ENCODE results near the gene OSTF1. TPM values are rescaled to one million over a fixed set of nuclear protein-coding genes. Genes with fewer than 3 reads are reported as not detected.

The OSTF1 gene, protein sequence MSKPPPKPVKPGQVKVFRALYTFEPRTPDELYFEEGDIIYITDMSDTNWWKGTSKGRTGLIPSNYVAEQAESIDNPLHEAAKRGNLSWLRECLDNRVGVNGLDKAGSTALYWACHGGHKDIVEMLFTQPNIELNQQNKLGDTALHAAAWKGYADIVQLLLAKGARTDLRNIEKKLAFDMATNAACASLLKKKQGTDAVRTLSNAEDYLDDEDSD
- 173 TPM for polyA plus RNA-seq

DNA sequence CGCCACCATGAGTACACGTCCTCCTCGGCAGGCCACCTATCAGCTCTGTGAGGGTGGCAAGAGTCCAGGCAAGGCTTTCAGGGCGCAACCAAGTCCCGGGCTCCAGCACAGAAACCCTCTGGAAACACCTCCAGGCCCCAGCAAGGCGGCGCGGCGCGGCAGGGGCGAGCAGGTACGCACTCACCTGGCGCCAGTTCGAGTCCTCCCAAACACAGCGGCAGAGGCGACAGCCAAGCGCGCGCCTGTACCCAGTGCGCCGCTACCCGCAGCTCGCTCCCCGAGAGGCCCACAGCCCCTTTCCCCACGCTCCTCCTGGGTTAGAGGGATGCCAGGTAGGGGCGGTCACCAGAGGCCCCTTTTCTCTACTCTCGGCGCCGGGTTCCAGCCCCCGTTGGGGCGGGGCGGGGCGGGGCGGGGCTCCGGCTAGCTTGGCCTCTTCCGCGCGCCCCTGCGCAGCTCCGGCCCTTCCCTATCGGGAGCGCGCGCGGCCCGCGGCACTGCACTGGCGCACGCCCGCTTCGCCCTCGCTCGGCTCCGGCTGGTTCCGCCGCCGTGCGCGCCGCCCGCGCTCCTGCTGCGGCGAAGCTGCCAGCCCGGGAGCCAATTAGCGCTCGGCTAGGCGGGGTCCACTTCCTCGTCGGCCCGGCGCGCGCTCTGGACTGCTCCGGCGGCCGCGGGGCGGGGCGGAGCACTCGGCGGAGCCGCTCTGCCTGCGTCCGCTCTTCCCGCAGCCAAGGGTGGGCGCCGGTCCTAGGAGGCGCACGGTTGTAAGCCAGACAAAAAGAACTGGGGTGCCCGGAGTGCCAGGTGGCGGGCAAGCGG lies at the start of gene OSTF1, which contains the start of gene NMRK1:
OSTF1 (plus strand) TSS at position 691 of the 822 bp plus-strand sequence. CDS start 179 bp downstream, outside the sequence.
NMRK1 (minus strand) TSS at position 332 of the 822 bp plus-strand sequence. CDS start 5,040 bp downstream, outside the sequence.
- no peaks in the 10 kb centered on the region for H3K27me3 Mint-ChIP-seq

DNA sequence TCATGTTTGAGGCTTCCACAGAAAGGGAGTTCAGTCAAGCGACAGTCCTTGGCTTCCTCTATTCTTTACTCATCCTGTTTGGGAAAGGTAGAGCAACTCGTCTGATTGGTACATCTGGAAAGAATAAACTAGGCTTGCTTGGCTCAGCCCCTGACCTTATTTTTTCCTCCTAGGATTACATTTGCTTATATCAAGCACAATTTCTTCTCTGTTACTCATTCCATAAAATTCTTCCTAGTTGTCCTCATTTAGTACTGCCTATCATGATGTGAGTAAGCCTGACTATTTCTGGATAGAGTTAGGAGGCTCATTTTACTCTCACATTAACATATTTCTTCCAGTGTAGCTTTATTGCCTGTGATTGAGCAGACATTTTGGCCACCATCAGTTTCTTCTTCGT lies 49.3 kb upstream of the OSTF1 start:
- Mint-ChIP-seq H3K4me3 (no peak overlapping the region), H3K4me1 (peaks cover 0 to 3% (median 3%) of the 10 kb centered on the region in 3 donors), H3K27ac (no peak overlapping the region), H3K36me3 (no peaks in the 10 kb centered on the region), H3K27me3 (peaks cover 5% of the 10 kb centered on the region), H3K9me3 (no peaks in the 10 kb centered on the region)

More for the DNA sequence above, at the start of gene OSTF1, which contains the start of gene NMRK1:
- H3K36me3 Mint-ChIP-seq = peaks cover 2% of the 10 kb centered on the region
- H3K9me3 Mint-ChIP-seq = no peaks in the 10 kb centered on the region
- peak within 1 kb of the TSS; percentile 84 to 98 (median 96) for H3K4me3 Mint-ChIP-seq
- H3K27ac Mint-ChIP-seq = peak within 1 kb of the TSS; percentile 91 to 96 (median 95)
- peaks cover 28 to 52% (median 42%) of the 10 kb centered on the region in 3 donors for H3K4me1 Mint-ChIP-seq

GRCh38 chr9:75039801-75040200 lies 48.5 kb upstream of the OSTF1 start:
- peaks cover 5% of the 10 kb centered on the region for H3K27me3 Mint-ChIP-seq
- H3K4me3 Mint-ChIP-seq = peak overlapping the region in 1 of 4 donors; percentile 68
- H3K27ac Mint-ChIP-seq = no peak overlapping the region
- no peaks in the 10 kb centered on the region for H3K9me3 Mint-ChIP-seq
- peaks cover 0 to 3% (median 3%) of the 10 kb centered on the region in 3 donors for H3K4me1 Mint-ChIP-seq
- H3K36me3 Mint-ChIP-seq = no peaks in the 10 kb centered on the region

GRCh38 chr9:75041041-75041440 lies 47.3 kb upstream of the OSTF1 start:
- Mint-ChIP-seq H3K27me3 (peaks cover 3% of the 10 kb centered on the region), H3K4me3 (no peak overlapping the region), H3K4me1 (peaks cover 0 to 3% (median 3%) of the 10 kb centered on the region in 3 donors), H3K27ac (peak overlapping the region in 1 of 3 donors; percentile 69), H3K36me3 (no peaks in the 10 kb centered on the region), H3K9me3 (no peaks in the 10 kb centered on the region)

DNA sequence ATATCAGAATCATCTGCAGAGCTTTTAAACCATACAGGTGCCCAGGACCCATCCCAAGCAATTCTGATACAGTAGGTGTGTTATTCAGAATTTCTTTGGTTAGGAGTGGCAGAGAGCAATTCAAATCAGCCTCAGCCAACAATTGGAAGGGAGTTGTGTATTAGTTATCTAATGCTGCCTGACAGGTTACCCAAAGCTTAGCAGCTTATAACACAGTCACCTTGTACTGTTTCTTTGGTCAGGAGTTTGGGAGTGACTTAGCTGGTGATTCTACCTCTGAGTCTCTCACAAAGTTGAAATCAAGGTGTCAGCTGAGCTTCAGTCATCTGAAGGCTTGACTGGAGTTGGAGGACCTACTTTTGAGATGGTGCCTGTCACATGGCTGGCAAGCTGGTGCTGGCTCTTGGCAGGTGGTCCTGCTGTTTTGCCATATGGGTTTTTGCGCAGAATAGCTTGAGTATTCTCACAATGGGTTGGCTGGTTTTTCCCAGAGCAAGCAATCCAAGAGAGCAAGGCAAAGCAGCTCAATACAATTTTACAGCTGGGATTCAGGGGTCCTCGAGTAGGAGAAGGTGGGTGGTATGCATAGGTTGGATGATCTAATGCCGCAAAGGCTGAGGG lies 41.5 kb upstream of the OSTF1 start:
- no peak overlapping the region for H3K4me3 Mint-ChIP-seq
- no peaks in the 10 kb centered on the region for H3K36me3 Mint-ChIP-seq
- no peaks in the 10 kb centered on the region for H3K9me3 Mint-ChIP-seq
- H3K27me3 Mint-ChIP-seq = no peaks in the 10 kb centered on the region
- H3K4me1 Mint-ChIP-seq = peaks cover 0 to 2% (median 2%) of the 10 kb centered on the region in 3 donors
- H3K27ac Mint-ChIP-seq = no peak overlapping the region

DNA sequence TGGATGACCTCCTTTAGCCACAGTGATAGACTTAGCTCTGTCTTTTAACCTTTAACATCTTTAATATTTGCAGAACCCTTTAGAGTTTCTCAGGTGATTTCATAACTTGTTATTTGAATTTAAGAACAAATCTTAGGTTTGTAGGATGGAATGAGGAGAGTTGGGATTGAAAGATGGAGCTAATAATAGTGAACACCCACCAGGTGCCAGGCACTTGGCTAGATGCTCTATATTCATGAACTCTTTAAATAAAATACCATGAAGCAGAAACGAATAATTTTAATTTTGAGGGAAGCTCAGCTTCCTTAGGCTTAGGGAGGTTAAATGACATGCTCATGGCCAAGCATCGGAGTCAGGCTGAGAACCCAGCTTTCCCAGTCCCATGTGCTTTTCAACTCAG lies 40.8 kb upstream of the OSTF1 start:
- no peaks in the 10 kb centered on the region for H3K9me3 Mint-ChIP-seq
- no peaks in the 10 kb centered on the region for H3K36me3 Mint-ChIP-seq
- no peak overlapping the region for H3K27ac Mint-ChIP-seq
- no peak overlapping the region for H3K4me3 Mint-ChIP-seq
- no peaks in the 10 kb centered on the region for H3K27me3 Mint-ChIP-seq
- H3K4me1 Mint-ChIP-seq = peaks cover 0 to 4% (median 2%) of the 10 kb centered on the region in 3 donors

GRCh38 chr9:75051285-75051684 lies 37.0 kb upstream of the OSTF1 start:
- Mint-ChIP-seq H3K4me1 (peaks cover 11 to 22% (median 17%) of the 10 kb centered on the region in 3 donors), H3K9me3 (peaks cover 0 to 1% (median 0%) of the 10 kb centered on the region in 3 donors), H3K4me3 (no peak overlapping the region), H3K36me3 (no peaks in the 10 kb centered on the region), H3K27me3 (no peaks in the 10 kb centered on the region), H3K27ac (no peak overlapping the region)

DNA sequence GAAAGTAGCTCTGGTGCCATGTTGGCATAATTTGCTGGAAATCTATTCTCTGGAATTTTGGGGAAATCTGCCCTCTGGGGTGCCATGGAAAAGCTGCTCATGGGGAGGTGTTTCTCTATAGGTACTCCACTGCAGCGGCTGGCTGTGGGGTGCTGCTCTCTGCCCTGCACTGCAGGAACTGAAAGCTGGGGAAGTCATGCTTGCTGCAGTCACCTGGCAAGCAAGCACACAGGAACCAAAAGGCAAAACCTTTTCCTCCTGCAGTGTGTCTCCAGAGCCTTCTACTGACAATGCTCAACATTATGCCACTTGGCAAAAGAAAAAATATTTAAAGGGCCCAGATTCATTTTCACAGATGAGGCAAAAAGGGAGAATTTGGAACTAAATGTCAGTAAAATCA lies 34.4 kb upstream of the OSTF1 start:
- peaks cover 0 to 1% (median 0%) of the 10 kb centered on the region in 3 donors for H3K9me3 Mint-ChIP-seq
- peaks cover 11 to 22% (median 17%) of the 10 kb centered on the region in 3 donors for H3K4me1 Mint-ChIP-seq
- no peaks in the 10 kb centered on the region for H3K36me3 Mint-ChIP-seq
- peak overlapping the region in 2 of 4 donors; percentile 22 to 71 for H3K4me3 Mint-ChIP-seq
- H3K27ac Mint-ChIP-seq = peak overlapping the region; percentile 12 to 69 (median 17)
- no peaks in the 10 kb centered on the region for H3K27me3 Mint-ChIP-seq

- Mint-ChIP-seq H3K4me3 (peak overlapping the region in 1 of 4 donors; percentile 74), H3K27me3 (no peaks in the 10 kb centered on the region), H3K9me3 (peaks cover 0 to 1% (median 0%) of the 10 kb centered on the region in 3 donors), H3K36me3 (no peaks in the 10 kb centered on the region), H3K27ac (peak overlapping the region in 1 of 3 donors; percentile 17), H3K4me1 (peaks cover 11 to 22% (median 17%) of the 10 kb centered on the region in 3 donors)
Observed at GRCh38 chr9:75054368-75055001, 33.8 kb upstream of the OSTF1 start.

- Mint-ChIP-seq H3K36me3 (no peaks in the 10 kb centered on the region), H3K4me3 (no peak overlapping the region), H3K27me3 (no peaks in the 10 kb centered on the region), H3K9me3 (no peaks in the 10 kb centered on the region), H3K4me1 (no peaks in the 10 kb centered on the region), H3K27ac (no peak overlapping the region)
Observed at GRCh38 chr9:75061169-75061568, 27.1 kb upstream of the OSTF1 start.

GRCh38 chr9:75063556-75064305 lies 24.6 kb upstream of the OSTF1 start:
- H3K4me1 Mint-ChIP-seq = no peaks in the 10 kb centered on the region
- H3K9me3 Mint-ChIP-seq = no peaks in the 10 kb centered on the region
- H3K27ac Mint-ChIP-seq = no peak overlapping the region
- no peaks in the 10 kb centered on the region for H3K27me3 Mint-ChIP-seq
- peaks cover 4% of the 10 kb centered on the region for H3K36me3 Mint-ChIP-seq
- H3K4me3 Mint-ChIP-seq = no peak overlapping the region

GRCh38 chr9:75064307-75065025 lies 23.8 kb upstream of the OSTF1 start:
- H3K4me3 Mint-ChIP-seq = no peak overlapping the region
- H3K36me3 Mint-ChIP-seq = peaks cover 4% of the 10 kb centered on the region

DNA sequence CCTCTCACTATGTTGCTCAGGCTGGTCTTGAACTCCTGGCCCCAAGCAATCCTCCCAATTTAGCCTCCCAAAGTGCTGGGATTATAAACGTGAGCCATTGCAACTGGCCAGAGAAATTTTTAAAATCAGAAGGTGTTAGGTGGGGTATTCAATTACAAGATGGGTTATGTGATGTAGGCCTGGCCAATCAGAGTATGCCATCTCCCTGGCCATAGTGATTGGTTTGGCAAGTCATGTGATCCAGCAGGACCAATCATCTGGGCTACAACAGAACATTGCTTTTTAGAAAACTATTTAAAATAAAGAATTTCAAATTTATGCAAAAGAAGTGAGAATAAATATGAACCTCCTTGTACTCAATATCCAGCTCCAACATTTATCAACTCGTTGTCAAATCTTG lies 22.8 kb upstream of the OSTF1 start:
- peaks cover 4% of the 10 kb centered on the region for H3K36me3 Mint-ChIP-seq
- H3K4me1 Mint-ChIP-seq = no peaks in the 10 kb centered on the region
- no peak overlapping the region for H3K27ac Mint-ChIP-seq
- no peaks in the 10 kb centered on the region for H3K9me3 Mint-ChIP-seq
- H3K4me3 Mint-ChIP-seq = no peak overlapping the region
- H3K27me3 Mint-ChIP-seq = no peaks in the 10 kb centered on the region

More at GRCh38 chr9:75064307-75065025, 23.8 kb upstream of the OSTF1 start:
- Mint-ChIP-seq H3K27me3 (no peaks in the 10 kb centered on the region), H3K27ac (no peak overlapping the region), H3K4me1 (no peaks in the 10 kb centered on the region), H3K9me3 (no peaks in the 10 kb centered on the region)
